GM12878 (cell line): ENCODE results near the gene OR1F1. TPM values are rescaled to one million over a fixed set of nuclear protein-coding genes. Genes with fewer than 3 reads are reported as not detected.

Experiments
- BRCA1 ChIP-seq: IDR thresholded peaks from 2 replicates; pipeline ENCODE4 v1.6.1; 2011; ENCODE audit warnings: low read depth, low read length, improper control_type of control experiment
- CBX5 ChIP-seq: sonication (generic); IDR thresholded peaks from 2 replicates; pipeline ENCODE4 v1.6.1; 2016; ENCODE audit warnings: low read depth, moderate library complexity, mild to moderate bottlenecking, inconsistent platforms
- CREM ChIP-seq: IDR thresholded peaks from 2 replicates; pipeline ENCODE4 v1.6.1; 2014; ENCODE audit warnings: antibody characterized with exemption, low read depth
- EZH2 ChIP-seq: IDR thresholded peaks from 2 replicates; pipeline ENCODE4 v1.6.1; 2012; ENCODE audit warnings: low read depth, mild to moderate bottlenecking, control low read depth, inconsistent platforms, low read length, borderline replicate concordance; ENCODE audit not compliant: control insufficient read depth
- FOXM1 ChIP-seq: IDR thresholded peaks from 2 replicates; pipeline ENCODE4 v1.6.1; 2012; ENCODE audit warnings: low read depth, mild to moderate bottlenecking, inconsistent platforms, low read length, moderate library complexity
- JUND ChIP-seq: IDR thresholded peaks from 2 replicates; pipeline ENCODE4 v1.6.1; 2012; ENCODE audit warnings: low read depth, mild to moderate bottlenecking, low read length, improper control_type of control experiment, moderate library complexity
- YBX1 ChIP-seq: fragments of 450-650 bp; IDR thresholded peaks from 2 replicates; pipeline ENCODE4 v1.6.1; 2016; ENCODE audit warnings: antibody characterized with exemption
- polyA plus RNA-seq, 11 experiments: library from polyadenylated mRNA; depleted of rRNA in 4 of 11; unstranded in 6 of 11; stranded (reverse) in 5 of 11; fragments of >200 nt; fragmentation: Nextera tagmentation in 4 of 11; fragmentation: Illumina TruSeq in 1 of 11; extraction: Ambion mirVana in 4 of 11; extraction: Trizol in 1 of 11; gene quantifications; 1 replicate in 1 of 11; 2 replicates in 10 of 11; pipeline versions ENCODE4 v1.2.1 to v1.2.3, GENCODE V29; 2011 to 2016; ENCODE audit warnings: inconsistent platforms in 2 of 11, missing spikeins in 2 of 11, low read depth in 1 of 11
- total RNA-seq, 4 experiments: library from RNA; depleted of rRNA in 3 of 4; stranded (reverse); fragments of >200 nt in 3 of 4; fragmentation: Illumina TruSeq in 1 of 4; extraction: Trizol in 1 of 4; gene quantifications; 2 replicates each; pipeline versions ENCODE4 v1.2.1 to v1.2.3, GENCODE V29; 2013 to 2021
- TF ChIP-seq, protein P1 (sequence below): fragments of 450-650 bp; IDR thresholded peaks from 2 replicates; pipeline ENCODE4 v1.6.1; 2017; ENCODE audit warnings: mild to moderate bottlenecking

Gene OR1F1
- total and polyA plus RNA-seq, 10 of the 15 experiments (the other 5 are each of a cell fraction or from before 2014, with no cell fraction given): 0.10 to 0.14 (median 0.12) TPM; not detected in 7

- TF ChIP-seq, protein P1, sequence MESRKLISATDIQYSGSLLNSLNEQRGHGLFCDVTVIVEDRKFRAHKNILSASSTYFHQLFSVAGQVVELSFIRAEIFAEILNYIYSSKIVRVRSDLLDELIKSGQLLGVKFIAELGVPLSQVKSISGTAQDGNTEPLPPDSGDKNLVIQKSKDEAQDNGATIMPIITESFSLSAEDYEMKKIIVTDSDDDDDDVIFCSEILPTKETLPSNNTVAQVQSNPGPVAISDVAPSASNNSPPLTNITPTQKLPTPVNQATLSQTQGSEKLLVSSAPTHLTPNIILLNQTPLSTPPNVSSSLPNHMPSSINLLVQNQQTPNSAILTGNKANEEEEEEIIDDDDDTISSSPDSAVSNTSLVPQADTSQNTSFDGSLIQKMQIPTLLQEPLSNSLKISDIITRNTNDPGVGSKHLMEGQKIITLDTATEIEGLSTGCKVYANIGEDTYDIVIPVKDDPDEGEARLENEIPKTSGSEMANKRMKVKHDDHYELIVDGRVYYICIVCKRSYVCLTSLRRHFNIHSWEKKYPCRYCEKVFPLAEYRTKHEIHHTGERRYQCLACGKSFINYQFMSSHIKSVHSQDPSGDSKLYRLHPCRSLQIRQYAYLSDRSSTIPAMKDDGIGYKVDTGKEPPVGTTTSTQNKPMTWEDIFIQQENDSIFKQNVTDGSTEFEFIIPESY: no peak
- TF ChIP-seq FOXM1: no peak
- no peak for TF ChIP-seq BRCA1
- TF ChIP-seq EZH2: no peak
- TF ChIP-seq JUND: no peak
- no peak for TF ChIP-seq CREM
- no peak for TF ChIP-seq CBX5
- no peak for TF ChIP-seq YBX1
Measured at GRCh38 chr16:3254309-3254708, 66.3 kb downstream of the OR1F1 start (continued).

Other genes with a start within 250 kb of the OR1F1 start
Only the 7 nearest of the 22 such genes appear.
- gene ZSCAN10, start 88.9 kb upstream of the OR1F1 start, total RNA-seq (2014; rRNA removed): 0.06 TPM in 1 of 2 replicates, not detected in the other
- not detected in 2 replicates for gene ZSCAN10, start 88.9 kb upstream of the OR1F1 start, total RNA-seq (2014; rRNA removed; fragmentation: Illumina TruSeq; extraction: Trizol)
- gene ZSCAN10, start 88.9 kb upstream of the OR1F1 start, total RNA-seq (2021): not detected in 2 replicates
- gene ZSCAN10, start 88.9 kb upstream of the OR1F1 start, polyA plus RNA-seq (2011; rRNA removed): not detected in 2 replicates
- gene ZSCAN10, start 88.9 kb upstream of the OR1F1 start, polyA plus RNA-seq (2014; fragmentation: Illumina TruSeq; extraction: Trizol): not detected in 2 replicates
- gene ZSCAN10, start 88.9 kb upstream of the OR1F1 start, polyA plus RNA-seq (2014; fragmentation: Nextera tagmentation; extraction: Ambion mirVana): not detected
- 0.06 TPM in 1 of 2 replicates, not detected in the other for gene ZSCAN10, start 88.9 kb upstream of the OR1F1 start, polyA plus RNA-seq (2014; rRNA removed)
- gene ZSCAN10, start 88.9 kb upstream of the OR1F1 start, polyA plus RNA-seq (2016; fragmentation: Nextera tagmentation; extraction: Ambion mirVana): under 1 TPM in 1 of 2 experiments, not detected in 1; 0.33 TPM
- gene ZNF205, start 75.6 kb upstream of the OR1F1 start, total RNA-seq (2014; rRNA removed): 0.71 and 0.90 TPM in 2 replicates
- gene ZNF205, start 75.6 kb upstream of the OR1F1 start, total RNA-seq (2014; rRNA removed; fragmentation: Illumina TruSeq; extraction: Trizol): 0.32 and 0.63 TPM in 2 replicates
- gene ZNF205, start 75.6 kb upstream of the OR1F1 start, total RNA-seq (2021): 1.2 and 1.5 TPM in 2 replicates
- gene ZNF205, start 75.6 kb upstream of the OR1F1 start, polyA plus RNA-seq (2011; rRNA removed): 0.29 and 0.67 TPM in 2 replicates
- gene ZNF205, start 75.6 kb upstream of the OR1F1 start, polyA plus RNA-seq (2014; fragmentation: Illumina TruSeq; extraction: Trizol): 0.26 TPM in 1 of 2 replicates, not detected in the other
- not detected for gene ZNF205, start 75.6 kb upstream of the OR1F1 start, polyA plus RNA-seq (2014; fragmentation: Nextera tagmentation; extraction: Ambion mirVana)
- gene ZNF205, start 75.6 kb upstream of the OR1F1 start, polyA plus RNA-seq (2014; rRNA removed): 0.95 and 1.00 TPM in 2 replicates
- 1 to 10 TPM in 1 of 2 experiments, under 1 TPM in 1; 0.58 to 1.1 TPM for gene ZNF205, start 75.6 kb upstream of the OR1F1 start, polyA plus RNA-seq (2016; fragmentation: Nextera tagmentation; extraction: Ambion mirVana)
- gene ZNF213, start 53.2 kb upstream of the OR1F1 start, total RNA-seq (2014; rRNA removed): 1.1 TPM in 2 replicates
- 0.83 and 1.2 TPM in 2 replicates for gene ZNF213, start 53.2 kb upstream of the OR1F1 start, total RNA-seq (2014; rRNA removed; fragmentation: Illumina TruSeq; extraction: Trizol)
- 7.2 and 9.4 TPM in 2 replicates for gene ZNF213, start 53.2 kb upstream of the OR1F1 start, total RNA-seq (2021)
- gene ZNF213, start 53.2 kb upstream of the OR1F1 start, polyA plus RNA-seq (2011; rRNA removed): 0.13 and 0.53 TPM in 2 replicates
- 0.22 and 0.91 TPM in 2 replicates for gene ZNF213, start 53.2 kb upstream of the OR1F1 start, polyA plus RNA-seq (2014; fragmentation: Illumina TruSeq; extraction: Trizol)
- gene ZNF213, start 53.2 kb upstream of the OR1F1 start, polyA plus RNA-seq (2014; fragmentation: Nextera tagmentation; extraction: Ambion mirVana): under 1 TPM; 0.55 to 0.58 TPM
- gene ZNF213, start 53.2 kb upstream of the OR1F1 start, polyA plus RNA-seq (2014; rRNA removed): 3.1 and 3.2 TPM in 2 replicates
- 1 to 10 TPM; 3.4 to 4.8 TPM for gene ZNF213, start 53.2 kb upstream of the OR1F1 start, polyA plus RNA-seq (2016; fragmentation: Nextera tagmentation; extraction: Ambion mirVana)
- gene ZNF200, start 47.0 kb downstream of the OR1F1 start, total RNA-seq (2014; rRNA removed): 12.8 and 14.1 TPM in 2 replicates
- 11.5 and 12.1 TPM in 2 replicates for gene ZNF200, start 47.0 kb downstream of the OR1F1 start, total RNA-seq (2014; rRNA removed; fragmentation: Illumina TruSeq; extraction: Trizol)
- 8.7 and 10.4 TPM in 2 replicates for gene ZNF200, start 47.0 kb downstream of the OR1F1 start, total RNA-seq (2021)
- 6.3 and 7.8 TPM in 2 replicates for gene ZNF200, start 47.0 kb downstream of the OR1F1 start, polyA plus RNA-seq (2011; rRNA removed)
- 8.9 and 11.2 TPM in 2 replicates for gene ZNF200, start 47.0 kb downstream of the OR1F1 start, polyA plus RNA-seq (2014; fragmentation: Illumina TruSeq; extraction: Trizol)
- gene ZNF200, start 47.0 kb downstream of the OR1F1 start, polyA plus RNA-seq (2014; fragmentation: Nextera tagmentation; extraction: Ambion mirVana): 1 to 10 TPM; 4.0 to 4.1 TPM
- 5.2 and 8.3 TPM in 2 replicates for gene ZNF200, start 47.0 kb downstream of the OR1F1 start, polyA plus RNA-seq (2014; rRNA removed)
- 10 to 100 TPM; 12.4 to 13.9 TPM for gene ZNF200, start 47.0 kb downstream of the OR1F1 start, polyA plus RNA-seq (2016; fragmentation: Nextera tagmentation; extraction: Ambion mirVana)
- 0.05 and 0.11 TPM in 2 replicates for gene MEFV, start 68.4 kb downstream of the OR1F1 start, total RNA-seq (2014; rRNA removed)
- gene MEFV, start 68.4 kb downstream of the OR1F1 start, total RNA-seq (2014; rRNA removed; fragmentation: Illumina TruSeq; extraction: Trizol): 0.14 TPM in 1 of 2 replicates, not detected in the other
- gene MEFV, start 68.4 kb downstream of the OR1F1 start, total RNA-seq (2021): 0.10 and 0.11 TPM in 2 replicates
- 0.03 TPM in 1 of 2 replicates, not detected in the other for gene MEFV, start 68.4 kb downstream of the OR1F1 start, polyA plus RNA-seq (2011; rRNA removed)
- 0.07 and 0.08 TPM in 2 replicates for gene MEFV, start 68.4 kb downstream of the OR1F1 start, polyA plus RNA-seq (2014; fragmentation: Illumina TruSeq; extraction: Trizol)
- gene MEFV, start 68.4 kb downstream of the OR1F1 start, polyA plus RNA-seq (2014; fragmentation: Nextera tagmentation; extraction: Ambion mirVana): not detected
- 0.09 and 0.29 TPM in 2 replicates for gene MEFV, start 68.4 kb downstream of the OR1F1 start, polyA plus RNA-seq (2014; rRNA removed)
- not detected for gene MEFV, start 68.4 kb downstream of the OR1F1 start, polyA plus RNA-seq (2016; fragmentation: Nextera tagmentation; extraction: Ambion mirVana)
- gene ZNF263, start 95.3 kb downstream of the OR1F1 start, total RNA-seq (2014; rRNA removed): 39.0 and 45.6 TPM in 2 replicates
- 29.0 and 29.7 TPM in 2 replicates for gene ZNF263, start 95.3 kb downstream of the OR1F1 start, total RNA-seq (2014; rRNA removed; fragmentation: Illumina TruSeq; extraction: Trizol)
- gene ZNF263, start 95.3 kb downstream of the OR1F1 start, total RNA-seq (2021): 24.6 and 28.3 TPM in 2 replicates
- 12.0 and 13.4 TPM in 2 replicates for gene ZNF263, start 95.3 kb downstream of the OR1F1 start, polyA plus RNA-seq (2011; rRNA removed)
- 31.2 and 38.0 TPM in 2 replicates for gene ZNF263, start 95.3 kb downstream of the OR1F1 start, polyA plus RNA-seq (2014; fragmentation: Illumina TruSeq; extraction: Trizol)
- gene ZNF263, start 95.3 kb downstream of the OR1F1 start, polyA plus RNA-seq (2014; fragmentation: Nextera tagmentation; extraction: Ambion mirVana): 1 to 10 TPM; 4.7 to 5.3 TPM
- gene ZNF263, start 95.3 kb downstream of the OR1F1 start, polyA plus RNA-seq (2014; rRNA removed): 22.6 and 23.2 TPM in 2 replicates
- gene ZNF263, start 95.3 kb downstream of the OR1F1 start, polyA plus RNA-seq (2016; fragmentation: Nextera tagmentation; extraction: Ambion mirVana): 10 to 100 TPM; 17.2 to 26.3 TPM
- 2.5 and 2.8 TPM in 2 replicates for gene TIGD7, start 117.2 kb downstream of the OR1F1 start, total RNA-seq (2014; rRNA removed)
- 2.5 and 3.1 TPM in 2 replicates for gene TIGD7, start 117.2 kb downstream of the OR1F1 start, total RNA-seq (2014; rRNA removed; fragmentation: Illumina TruSeq; extraction: Trizol)
- gene TIGD7, start 117.2 kb downstream of the OR1F1 start, total RNA-seq (2021): 1.9 and 2.0 TPM in 2 replicates
- 3.8 and 5.3 TPM in 2 replicates for gene TIGD7, start 117.2 kb downstream of the OR1F1 start, polyA plus RNA-seq (2011; rRNA removed)
- 3.6 and 4.3 TPM in 2 replicates for gene TIGD7, start 117.2 kb downstream of the OR1F1 start, polyA plus RNA-seq (2014; fragmentation: Illumina TruSeq; extraction: Trizol)
- gene TIGD7, start 117.2 kb downstream of the OR1F1 start, polyA plus RNA-seq (2014; fragmentation: Nextera tagmentation; extraction: Ambion mirVana): under 1 TPM; 0.37 to 0.77 TPM
- 2.0 and 3.0 TPM in 2 replicates for gene TIGD7, start 117.2 kb downstream of the OR1F1 start, polyA plus RNA-seq (2014; rRNA removed)
- gene TIGD7, start 117.2 kb downstream of the OR1F1 start, polyA plus RNA-seq (2016; fragmentation: Nextera tagmentation; extraction: Ambion mirVana): 1 to 10 TPM; 3.0 to 3.4 TPM